Duodenal mucosa (tissue), 2 donors: ENCODE results near the gene ZNF283.

Experiments
- H3K27ac ChIP-seq: one replicate; pipeline ENCODE4 v1.7.0; 2013; ENCODE audit warnings: low read depth, low read length
- H3K27me3 ChIP-seq, 2 donors: one replicate each; pipeline ENCODE4 v1.7.0; 2013; ENCODE audit warnings: low read length in 2 of 2, control low read depth in 1 of 2; ENCODE audit not compliant: insufficient read depth in 2 of 2, control insufficient read depth in 1 of 2
- H3K36me3 ChIP-seq, 2 donors: one replicate each; pipeline ENCODE4 v1.7.0; 2013; ENCODE audit warnings: low read length in 2 of 2, control low read depth in 1 of 2; ENCODE audit not compliant: insufficient read depth in 2 of 2, control insufficient read depth in 1 of 2
- H3K4me1 ChIP-seq, 2 donors: one replicate each; pipeline ENCODE4 v1.7.0; 2013; ENCODE audit warnings: low read length in 2 of 2, control low read depth in 1 of 2; ENCODE audit not compliant: insufficient read depth in 2 of 2, control insufficient read depth in 1 of 2
- H3K4me3 ChIP-seq, 2 donors: one replicate each; pipeline ENCODE4 v1.7.0; 2013; ENCODE audit warnings: low read length in 2 of 2, low read depth in 1 of 2
- H3K9ac ChIP-seq, 2 donors: one replicate each; pipeline ENCODE4 v1.7.0; 2013; ENCODE audit warnings: low read length in 2 of 2, low read depth in 1 of 2
- H3K9me3 ChIP-seq, 2 donors: one replicate each; pipeline ENCODE4 v1.7.0; 2013; ENCODE audit warnings: low read length in 2 of 2, control low read depth in 1 of 2; ENCODE audit not compliant: control insufficient read depth in 1 of 2

ZNF283 gene

DNA sequence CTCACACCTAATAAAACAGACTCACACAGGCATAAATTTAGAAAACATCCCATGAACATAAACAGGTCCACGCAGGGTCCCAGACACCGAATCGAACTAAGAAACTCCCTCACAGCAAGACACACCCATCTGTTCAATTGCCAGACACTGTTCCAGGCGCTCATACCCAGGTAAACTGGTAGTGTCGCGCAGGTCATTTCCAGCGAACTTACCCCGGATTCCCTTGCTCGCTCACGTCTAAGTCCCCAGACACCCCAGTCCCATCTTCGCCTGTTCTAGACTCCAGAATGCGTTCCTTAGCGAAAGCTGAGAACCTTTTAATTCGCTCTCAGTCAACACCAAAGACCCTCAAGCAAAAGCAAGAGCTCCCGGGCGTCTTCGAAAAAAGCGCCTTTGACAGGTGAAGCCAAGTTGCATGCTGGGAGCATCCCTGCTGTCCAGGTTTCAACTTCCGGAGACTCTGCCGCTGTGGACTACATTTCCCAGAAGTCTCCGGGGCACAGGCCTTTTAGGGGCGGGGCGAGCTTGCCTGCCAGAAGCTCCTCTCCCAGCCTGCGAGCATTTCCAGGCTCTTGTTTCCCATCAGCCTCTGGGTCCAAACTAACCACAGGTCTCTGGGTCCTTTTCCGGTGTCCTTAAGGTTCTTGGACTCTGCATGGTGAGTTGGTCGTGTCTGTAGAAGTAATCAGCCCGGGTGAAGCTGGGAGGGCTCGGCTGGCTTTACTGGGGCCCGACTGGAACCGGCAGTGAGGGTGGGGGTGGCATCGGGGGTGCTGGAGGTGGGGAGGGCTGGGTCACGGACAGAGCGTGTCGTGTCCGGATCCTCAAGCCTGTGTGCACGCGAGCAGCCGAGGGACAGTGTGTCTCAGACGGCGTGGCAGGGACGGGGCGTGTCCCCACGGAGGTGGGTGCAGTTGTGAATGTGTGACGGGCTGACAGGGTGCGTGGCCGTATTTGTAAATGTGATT lies at the start of gene ZNF283:
TSS of gene ZNF283 (plus strand) at position 535 of the 968 bp plus-strand sequence. CDS start 6,184 bp downstream, outside the sequence.
- peak within 1 kb of the TSS; percentile 70 to 95 for H3K4me3 ChIP-seq
- H3K4me1 ChIP-seq, result peaks cover 8 to 12% of the 10 kb centered on the region in 2 donors
- H3K9ac ChIP-seq, result peak within 1 kb of the TSS; percentile 58 to 64
- H3K9me3 ChIP-seq, result no peaks in the 10 kb centered on the region
- peaks cover 10 to 25% of the 10 kb centered on the region in 2 donors for H3K36me3 ChIP-seq
- H3K27me3 ChIP-seq, result no peaks in the 10 kb centered on the region
- no peak within 1 kb of the TSS for H3K27ac ChIP-seq

DNA sequence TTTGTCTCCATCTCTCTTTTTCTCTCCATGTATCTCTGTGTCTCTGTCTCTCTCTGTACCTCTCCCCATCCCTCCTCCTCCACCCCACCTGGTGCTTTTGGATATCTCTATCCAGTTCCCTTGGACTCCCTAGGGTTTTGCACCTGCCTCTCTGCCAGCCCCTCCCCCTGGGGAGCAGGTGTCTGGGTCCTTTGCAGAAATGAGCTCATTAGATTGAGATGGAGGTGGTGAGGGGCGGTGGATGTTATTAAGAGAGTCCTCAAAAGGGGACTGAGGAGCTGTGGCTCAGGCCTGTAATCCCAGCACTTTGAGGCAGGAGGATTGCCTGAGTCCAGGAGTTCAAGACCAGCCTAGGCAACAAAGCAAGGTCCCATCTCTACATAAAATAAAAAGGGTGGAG lies 48.5 kb upstream of the ZNF283 start:
- Histone ChIP-seq H3K27ac (no peak overlapping the region), H3K27me3 (no peaks in the 10 kb centered on the region), H3K4me3 (peak overlapping the region in 1 of 2 donors; percentile 62), H3K36me3 (no peaks in the 10 kb centered on the region), H3K9ac (no peak overlapping the region), H3K4me1 (peaks cover 48 to 76% of the 10 kb centered on the region in 2 donors), H3K9me3 (no peaks in the 10 kb centered on the region)

DNA sequence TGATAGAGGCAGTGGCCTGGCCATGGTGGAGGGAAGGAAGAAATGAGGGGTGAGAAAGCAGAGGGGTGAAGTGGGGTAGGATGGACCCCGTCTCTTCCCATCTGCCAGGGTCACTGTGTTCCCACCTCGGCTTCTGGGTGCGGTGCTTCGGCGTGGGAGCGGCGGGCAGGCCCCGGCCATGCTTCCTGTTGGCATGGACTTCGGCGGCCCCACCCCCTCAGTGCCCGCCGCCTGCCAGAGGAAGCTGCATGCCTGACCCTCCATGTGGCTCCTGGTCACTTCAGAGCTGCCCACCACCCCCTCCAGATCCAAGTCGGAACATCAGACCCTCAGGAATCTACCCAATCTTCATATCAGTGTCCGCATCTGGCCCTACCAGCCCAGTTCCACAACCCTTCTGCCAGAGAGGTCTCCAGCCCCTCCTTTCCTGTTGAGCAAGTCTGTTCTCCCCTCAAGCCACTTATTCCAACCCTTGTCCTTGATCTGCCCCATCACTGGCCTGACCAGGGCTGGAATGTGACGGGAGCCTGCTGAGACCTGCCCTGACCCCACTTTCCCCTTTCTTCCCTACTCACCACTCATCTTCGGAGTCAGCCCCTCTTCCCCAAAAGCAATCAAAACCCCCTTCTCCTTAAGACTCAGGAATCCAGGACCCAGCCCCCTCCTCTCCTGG lies 47.8 kb upstream of the ZNF283 start:
- peak overlapping the region; percentile 23 to 69 for H3K9ac ChIP-seq
- peak overlapping the region; percentile 58 to 62 for H3K4me3 ChIP-seq
- peaks cover 50 to 79% of the 10 kb centered on the region in 2 donors for H3K4me1 ChIP-seq
- no peaks in the 10 kb centered on the region for H3K27me3 ChIP-seq
- no peaks in the 10 kb centered on the region for H3K36me3 ChIP-seq
- no peak overlapping the region for H3K27ac ChIP-seq
- no peaks in the 10 kb centered on the region for H3K9me3 ChIP-seq

DNA sequence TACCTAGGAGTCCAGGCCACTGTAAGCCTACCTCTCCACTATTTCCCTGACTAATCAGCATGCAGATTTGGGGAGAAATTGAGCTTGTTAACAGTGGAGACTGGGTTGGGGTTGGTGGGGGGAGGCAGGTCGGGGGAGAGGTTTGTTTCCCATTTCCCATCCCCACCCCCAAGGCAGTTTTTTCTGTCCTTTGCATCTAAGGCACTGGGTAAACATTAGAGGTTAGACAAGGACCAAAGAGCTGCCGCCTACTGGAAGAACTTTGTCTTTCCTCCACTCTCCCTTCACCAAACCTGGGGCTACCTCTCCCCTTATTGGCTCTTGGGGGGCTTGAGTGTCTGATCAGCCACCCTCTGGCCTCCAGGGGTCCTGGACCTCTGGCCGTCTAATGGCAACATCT lies 47.3 kb upstream of the ZNF283 start:
- Histone ChIP-seq H3K27me3 (no peaks in the 10 kb centered on the region), H3K4me1 (peaks cover 51 to 79% of the 10 kb centered on the region in 2 donors), H3K9me3 (no peaks in the 10 kb centered on the region), H3K36me3 (no peaks in the 10 kb centered on the region), H3K27ac (no peak overlapping the region), H3K4me3 (peak overlapping the region; percentile 58 to 62), H3K9ac (peak overlapping the region; percentile 23 to 69)

DNA sequence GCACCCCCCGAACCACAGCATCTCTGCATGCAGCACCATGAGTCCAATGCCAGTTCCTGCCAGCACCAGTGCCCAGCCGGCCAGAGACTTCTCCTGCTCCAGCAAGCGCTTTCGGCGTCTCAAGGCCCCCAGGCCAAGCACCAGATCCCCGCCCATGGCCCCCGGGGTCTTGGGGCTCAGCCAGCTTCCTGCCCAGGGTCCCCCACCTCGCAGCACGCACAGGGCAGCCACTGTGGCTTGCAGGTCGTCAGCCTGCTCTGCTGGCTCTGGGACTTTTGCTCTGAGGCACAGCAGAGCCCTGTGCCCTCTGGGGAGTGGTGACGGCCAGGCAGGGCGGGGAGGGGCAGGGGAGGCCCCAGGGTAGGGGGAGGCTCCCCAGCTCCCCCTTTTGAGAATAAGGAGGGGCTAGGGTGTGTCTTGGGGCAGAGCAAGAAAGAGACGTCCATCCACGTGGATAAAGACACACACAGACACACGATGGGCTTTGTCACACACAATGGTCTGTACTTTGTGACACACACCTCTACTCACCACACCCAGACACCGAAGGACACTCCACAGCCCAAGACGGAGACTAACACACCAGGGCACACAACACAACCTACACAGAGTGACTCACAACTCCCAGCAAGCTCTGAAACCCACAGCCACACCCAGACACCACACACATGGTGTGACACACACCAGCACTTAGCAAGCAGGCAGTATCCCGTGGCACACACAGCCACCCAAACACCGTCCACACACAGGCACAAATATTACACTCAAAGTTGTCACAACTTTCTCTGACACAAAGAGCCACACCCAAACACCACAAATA lies 46.2 kb upstream of the ZNF283 start, which contains the start of gene KCNN4:
TSS of gene KCNN4 (minus strand) at position 268 of the 820 bp plus-strand sequence. CDS start at position 156, 112 bp downstream.
- peak within 1 kb of the TSS; percentile 58 to 62 for H3K4me3 ChIP-seq
- peak within 1 kb of the TSS; percentile 39 for H3K27ac ChIP-seq
- no peaks in the 10 kb centered on the region for H3K36me3 ChIP-seq
- no peaks in the 10 kb centered on the region for H3K9me3 ChIP-seq
- no peaks in the 10 kb centered on the region for H3K27me3 ChIP-seq
- H3K9ac ChIP-seq, result peak within 1 kb of the TSS; percentile 44 to 69
- H3K4me1 ChIP-seq, result peaks cover 50 to 76% of the 10 kb centered on the region in 2 donors

DNA sequence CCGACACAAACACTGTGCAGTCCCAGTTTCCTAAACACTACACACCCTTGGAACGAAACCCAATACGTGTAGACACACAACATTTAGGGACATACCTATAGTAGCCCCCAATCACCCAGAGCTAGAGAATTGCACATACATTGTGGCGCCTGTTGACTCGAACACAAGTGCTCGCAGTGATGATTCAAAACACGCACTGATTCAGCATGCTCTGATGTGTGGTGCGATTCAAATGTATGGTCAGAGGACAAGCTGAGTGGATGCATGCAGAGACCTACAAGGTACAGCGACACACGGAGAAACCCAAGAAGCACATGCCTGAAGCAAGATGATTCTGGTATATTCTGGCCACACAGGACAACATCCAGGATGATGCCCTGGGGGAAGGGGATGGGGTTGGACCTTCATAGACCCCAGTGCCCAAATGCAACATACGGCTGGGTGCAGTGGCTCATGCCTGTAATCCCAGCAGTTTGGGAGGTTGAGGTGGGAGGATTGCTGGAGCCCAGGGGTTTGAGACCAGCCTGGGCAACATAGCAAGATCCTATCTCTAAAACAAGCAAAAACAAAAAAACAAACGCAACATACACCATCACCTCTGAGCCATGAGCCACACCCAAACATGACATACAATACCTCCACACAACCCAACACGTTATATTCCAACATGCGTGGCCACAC lies 45.4 kb upstream of the ZNF283 start:
- H3K27ac ChIP-seq, result no peak overlapping the region
- peaks cover 50 to 69% of the 10 kb centered on the region in 2 donors for H3K4me1 ChIP-seq
- H3K36me3 ChIP-seq, result no peaks in the 10 kb centered on the region
- no peak overlapping the region for H3K4me3 ChIP-seq
- H3K9ac ChIP-seq, result peak overlapping the region in 1 of 2 donors; percentile 44
- no peaks in the 10 kb centered on the region for H3K9me3 ChIP-seq
- no peaks in the 10 kb centered on the region for H3K27me3 ChIP-seq

DNA sequence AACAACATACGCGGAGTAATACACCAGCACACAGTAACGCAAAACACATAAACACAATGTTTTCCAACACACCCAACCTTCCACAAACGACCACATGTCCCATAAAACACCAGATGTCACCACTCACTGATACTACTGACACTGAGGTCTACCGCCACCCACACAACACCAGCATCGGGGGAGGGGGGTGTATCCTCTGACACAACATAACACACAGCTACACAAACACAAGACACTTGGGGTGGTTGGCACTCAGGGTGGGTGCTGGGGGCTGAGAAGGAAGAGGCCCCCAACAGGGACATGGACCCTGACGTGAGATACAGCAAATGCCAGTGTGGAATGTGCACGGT lies 44.8 kb upstream of the ZNF283 start:
- Histone ChIP-seq H3K9ac (no peak overlapping the region), H3K9me3 (no peaks in the 10 kb centered on the region), H3K4me3 (peak overlapping the region in 1 of 2 donors; percentile 41), H3K4me1 (peaks cover 46 to 65% of the 10 kb centered on the region in 2 donors), H3K27me3 (no peaks in the 10 kb centered on the region), H3K27ac (no peak overlapping the region), H3K36me3 (no peaks in the 10 kb centered on the region)

DNA sequence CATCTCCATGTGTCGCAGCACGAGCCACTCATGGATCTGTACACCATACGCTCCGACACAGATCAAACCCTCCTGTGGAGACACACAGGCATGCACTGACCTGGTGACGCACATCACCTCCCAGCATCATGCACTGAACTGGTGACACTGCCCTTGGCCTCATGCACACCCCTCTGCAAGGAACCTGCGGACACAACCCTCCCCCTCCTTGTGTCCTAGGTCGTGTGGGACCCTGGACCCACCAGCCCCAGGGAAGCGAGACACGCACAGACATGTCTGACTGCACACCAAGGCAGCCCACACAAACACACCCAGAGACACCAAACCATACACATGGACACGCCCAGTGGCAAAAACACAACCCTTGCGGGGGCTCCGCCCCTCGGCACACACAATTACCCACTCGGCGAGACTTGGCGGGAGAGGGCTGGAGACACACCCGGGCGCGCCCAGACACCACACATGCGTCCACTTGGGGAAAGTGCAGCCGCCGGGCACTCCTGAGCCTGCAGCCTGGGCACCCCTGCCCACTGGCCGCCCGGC lies 44.4 kb upstream of the ZNF283 start:
- H3K36me3 ChIP-seq, result no peaks in the 10 kb centered on the region
- no peaks in the 10 kb centered on the region for H3K27me3 ChIP-seq
- no peak overlapping the region for H3K27ac ChIP-seq
- H3K4me3 ChIP-seq, result peak overlapping the region; percentile 41
- no peaks in the 10 kb centered on the region for H3K9me3 ChIP-seq
- no peak overlapping the region for H3K9ac ChIP-seq
- H3K4me1 ChIP-seq, result peaks cover 41 to 60% of the 10 kb centered on the region in 2 donors

DNA sequence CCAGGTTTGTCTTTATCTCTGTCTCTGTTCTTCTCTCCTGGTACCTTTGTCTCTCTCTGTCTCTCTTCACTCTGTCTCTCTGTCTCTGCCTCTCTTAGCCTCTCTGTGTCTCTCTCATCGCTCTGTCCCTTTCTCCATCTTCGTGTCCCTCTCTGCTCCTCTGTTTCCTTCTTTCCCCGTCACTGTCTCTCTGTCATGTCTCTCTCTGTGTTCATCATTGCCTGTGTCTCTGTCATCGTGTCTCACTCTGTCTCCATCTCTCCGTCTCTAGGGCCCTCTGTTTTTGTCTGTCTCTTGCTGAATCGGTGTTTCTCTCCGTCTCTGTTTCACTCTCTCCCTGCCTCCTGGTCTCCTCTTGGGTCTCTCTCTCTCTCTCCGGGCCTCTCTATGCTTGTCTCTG lies 43.5 kb upstream of the ZNF283 start:
- Histone ChIP-seq H3K4me3 (no peak overlapping the region), H3K27me3 (no peaks in the 10 kb centered on the region), H3K27ac (no peak overlapping the region), H3K4me1 (peaks cover 35 to 53% of the 10 kb centered on the region in 2 donors), H3K36me3 (no peaks in the 10 kb centered on the region), H3K9ac (no peak overlapping the region), H3K9me3 (no peaks in the 10 kb centered on the region)
